ENCODE measurements around the gene C15orf62.

Gene C15orf62

DNA sequence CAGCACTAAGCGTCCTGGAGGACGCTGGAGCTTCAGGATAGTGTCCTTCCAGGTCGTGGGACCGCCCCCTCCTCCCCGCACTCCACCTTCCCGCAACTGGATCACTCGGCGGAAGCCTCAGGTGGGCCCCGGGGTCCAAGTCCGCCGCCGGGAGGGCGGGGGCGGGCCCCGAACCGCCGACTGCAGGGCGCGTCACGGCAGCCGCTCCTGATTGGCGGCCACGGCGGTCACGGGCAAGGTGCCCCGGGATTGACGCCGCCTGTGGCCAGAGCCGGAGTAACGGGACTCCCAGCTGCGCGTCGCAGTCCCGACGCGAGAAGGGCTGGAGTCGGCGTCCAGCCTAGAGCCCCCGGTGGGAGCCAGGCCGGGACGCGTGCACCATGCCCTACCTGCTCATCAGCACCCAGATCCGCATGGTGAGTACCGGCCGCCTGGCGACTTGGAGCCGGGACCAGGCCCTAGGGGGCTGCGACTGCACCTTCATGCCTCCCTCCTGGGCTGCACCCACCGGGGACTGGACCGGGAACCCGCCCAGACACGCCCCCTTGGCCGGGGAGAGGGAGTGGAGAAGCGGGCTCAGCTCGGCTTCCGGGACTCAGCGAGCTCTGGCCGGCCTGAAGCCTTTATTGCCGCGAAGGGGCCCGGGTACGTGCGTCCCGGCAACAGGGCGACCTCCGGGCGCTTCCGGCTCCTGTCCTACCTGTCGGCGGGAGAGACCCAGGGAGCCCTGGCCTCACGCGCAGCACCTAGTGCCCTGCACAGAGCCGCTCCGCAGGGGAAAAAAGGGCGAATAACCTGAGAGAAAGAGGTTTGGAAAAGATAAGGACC is 5.8 kb upstream of the C15orf62 start, which contains the start of gene GCHFR:
GCHFR (plus strand) TSS at position 268 of the 828 bp plus-strand sequence; CDS start at position 381, 113 bp downstream.
- TF ChIP-seq, protein P1, sequence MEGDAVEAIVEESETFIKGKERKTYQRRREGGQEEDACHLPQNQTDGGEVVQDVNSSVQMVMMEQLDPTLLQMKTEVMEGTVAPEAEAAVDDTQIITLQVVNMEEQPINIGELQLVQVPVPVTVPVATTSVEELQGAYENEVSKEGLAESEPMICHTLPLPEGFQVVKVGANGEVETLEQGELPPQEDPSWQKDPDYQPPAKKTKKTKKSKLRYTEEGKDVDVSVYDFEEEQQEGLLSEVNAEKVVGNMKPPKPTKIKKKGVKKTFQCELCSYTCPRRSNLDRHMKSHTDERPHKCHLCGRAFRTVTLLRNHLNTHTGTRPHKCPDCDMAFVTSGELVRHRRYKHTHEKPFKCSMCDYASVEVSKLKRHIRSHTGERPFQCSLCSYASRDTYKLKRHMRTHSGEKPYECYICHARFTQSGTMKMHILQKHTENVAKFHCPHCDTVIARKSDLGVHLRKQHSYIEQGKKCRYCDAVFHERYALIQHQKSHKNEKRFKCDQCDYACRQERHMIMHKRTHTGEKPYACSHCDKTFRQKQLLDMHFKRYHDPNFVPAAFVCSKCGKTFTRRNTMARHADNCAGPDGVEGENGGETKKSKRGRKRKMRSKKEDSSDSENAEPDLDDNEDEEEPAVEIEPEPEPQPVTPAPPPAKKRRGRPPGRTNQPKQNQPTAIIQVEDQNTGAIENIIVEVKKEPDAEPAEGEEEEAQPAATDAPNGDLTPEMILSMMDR (IDR thresholded peaks at IDR 0.05; ENCODE audit: low read depth, low read length, missing control alignments), result peak; percentile 8
- peak within 1 kb of the TSS; percentile 46 for H3K4me3 ChIP-seq (replicated peaks; ENCODE audit: low read depth, low read length)
- DNase-seq (ENCODE audit: extremely low read depth, low read depth), result no peak

DNA sequence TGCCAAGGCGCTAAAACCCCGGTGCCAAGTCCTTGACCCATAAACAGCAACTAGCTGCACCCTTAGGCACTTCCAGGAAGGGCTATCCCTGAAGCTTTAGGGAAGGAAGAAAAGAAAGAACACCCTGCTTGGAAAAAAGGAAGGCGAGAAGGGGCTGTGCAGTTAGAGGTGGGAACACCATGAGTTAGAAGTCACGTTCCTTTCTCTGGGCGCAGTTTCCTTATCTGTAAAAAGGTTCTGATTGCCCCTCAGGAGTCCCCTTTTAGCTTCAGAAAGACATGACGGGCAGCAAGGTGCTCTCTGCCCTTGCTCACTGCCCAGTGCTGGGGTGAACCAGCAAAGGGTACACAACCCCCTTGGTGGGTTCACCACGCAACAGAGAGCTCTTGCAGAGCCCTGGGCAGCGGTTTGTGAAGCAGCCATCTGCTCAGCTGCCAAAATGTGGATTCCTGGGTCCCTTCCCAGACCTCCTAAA is 5.1 kb upstream of the C15orf62 start:
- DNase-seq (ENCODE audit: extremely low read depth, low read depth), result no peak
- peak overlapping the region; percentile 46 for H3K4me3 ChIP-seq (replicated peaks; ENCODE audit: low read depth, low read length)
- TF ChIP-seq, protein P1 (IDR thresholded peaks at IDR 0.05; ENCODE audit: low read depth, low read length, missing control alignments), result no peak

DNA sequence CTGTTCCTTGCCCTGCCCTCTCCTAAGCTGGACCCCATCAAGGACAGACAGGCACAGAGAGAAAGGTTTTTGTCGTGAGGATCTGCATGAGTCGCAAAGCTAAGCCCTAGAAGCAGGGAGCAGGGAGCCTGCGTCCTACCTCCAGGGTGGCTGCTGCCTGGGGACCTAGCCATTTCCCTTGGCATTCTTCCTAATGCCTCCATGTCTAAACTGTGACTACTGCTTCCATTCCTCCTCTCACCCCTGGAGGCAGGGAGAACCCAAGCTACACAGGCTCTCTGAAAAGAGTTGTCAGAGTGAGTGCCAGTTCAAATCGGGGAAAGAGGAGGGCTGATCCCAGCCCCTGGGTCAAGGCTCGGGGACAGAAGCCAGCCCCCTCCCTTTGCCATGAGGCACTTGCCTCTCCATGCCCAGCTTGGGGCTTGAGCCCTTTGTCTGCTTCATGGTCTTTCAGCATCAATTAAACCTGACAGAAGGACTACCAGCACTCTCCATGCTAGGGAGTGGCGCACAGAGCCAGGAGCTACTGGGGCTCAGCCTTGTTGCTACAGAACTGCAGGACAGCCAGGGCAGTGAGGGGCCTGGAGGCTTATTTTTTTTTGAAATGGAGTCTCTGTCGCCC is 3.5 kb upstream of the C15orf62 start:
- no peak for DNase-seq (ENCODE audit: extremely low read depth, low read depth)
- TF ChIP-seq, protein P1 (IDR thresholded peaks at IDR 0.05; ENCODE audit: low read depth, low read length, missing control alignments), result no peak
- H3K4me3 ChIP-seq (replicated peaks; ENCODE audit: low read depth, low read length), result no peak overlapping the region

DNA sequence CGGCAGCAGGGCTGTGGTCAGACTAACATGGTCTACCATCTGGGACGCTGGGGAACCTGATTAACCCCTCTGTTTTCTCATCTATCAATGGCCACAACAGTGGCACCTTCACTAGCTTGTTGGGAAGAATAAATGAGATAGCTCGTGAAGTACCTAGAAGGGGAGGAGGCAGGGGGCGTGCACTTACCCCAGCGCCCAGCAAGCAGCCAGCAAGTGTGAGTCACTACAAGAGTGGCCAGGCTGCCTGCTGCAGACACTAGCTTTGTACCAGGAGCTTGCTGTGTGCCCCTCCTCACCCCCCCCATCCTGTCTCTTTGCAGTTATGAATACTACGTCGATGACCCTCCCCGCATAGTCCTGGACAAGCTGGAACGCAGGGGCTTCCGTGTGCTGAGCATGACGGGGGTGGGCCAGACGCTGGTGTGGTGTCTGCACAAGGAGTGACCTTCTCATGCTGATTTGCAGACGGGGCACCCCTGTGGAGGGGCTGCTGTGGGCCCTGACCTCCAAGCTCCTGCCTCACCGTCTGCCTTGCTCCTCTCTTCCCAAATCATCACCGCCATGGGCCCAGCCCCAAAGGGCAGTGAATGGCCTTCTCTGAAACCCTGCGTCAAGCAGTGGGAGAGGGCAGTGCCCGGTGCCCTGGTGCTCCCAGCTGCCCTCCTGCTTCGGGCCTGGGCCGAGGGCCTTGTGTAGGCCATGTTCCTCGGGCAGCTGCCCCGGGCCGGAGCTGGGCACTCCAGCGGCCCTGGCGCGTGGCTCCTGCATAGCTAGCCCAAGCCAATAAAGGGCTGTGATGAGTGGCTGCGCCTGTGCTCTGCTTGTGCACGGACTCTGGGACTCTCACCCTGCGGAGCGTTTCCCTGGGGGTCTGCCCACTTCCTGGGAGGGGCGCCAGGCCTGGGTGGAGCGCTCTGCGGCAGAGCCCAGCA is 2.6 kb upstream of the C15orf62 start:
- no peak for DNase-seq (ENCODE audit: extremely low read depth, low read depth)

DNA sequence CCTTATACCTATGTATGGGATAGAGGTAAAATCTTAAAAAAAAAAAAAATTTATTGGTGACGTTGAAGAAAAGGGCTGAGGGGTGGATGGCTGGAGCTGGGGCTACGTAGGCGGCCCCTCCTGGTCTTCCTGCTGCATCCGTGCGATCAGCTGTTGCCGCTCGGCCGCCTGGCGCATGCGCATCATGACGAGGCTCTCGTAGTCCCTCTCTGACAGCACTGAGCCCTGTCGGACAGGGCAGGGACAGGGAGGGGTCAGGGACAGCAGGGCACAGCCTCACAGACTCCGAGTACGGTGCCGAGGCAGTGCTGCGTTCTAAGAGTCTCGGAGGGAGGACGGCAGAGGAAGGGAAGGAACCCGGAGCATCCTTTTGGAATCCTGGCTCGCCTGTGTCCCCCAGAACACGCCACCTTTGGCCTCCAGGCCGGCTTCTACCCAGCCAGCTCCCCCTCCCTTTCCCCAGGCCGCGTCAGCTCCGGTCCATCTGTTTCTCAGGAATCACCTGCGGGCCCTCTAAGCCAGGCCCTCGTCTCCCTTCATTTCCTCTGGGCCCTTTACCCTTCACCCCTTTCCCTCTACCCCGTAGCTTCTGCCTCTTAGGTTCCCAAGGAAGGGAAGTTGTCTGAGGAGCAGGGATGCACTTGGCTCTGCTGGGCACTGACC is 1.8 kb upstream of the C15orf62 start:
- DNase-seq (ENCODE audit: extremely low read depth, low read depth), result no peak
- H3K4me3 ChIP-seq (replicated peaks; ENCODE audit: low read depth, low read length), result no peak overlapping the region
- TF ChIP-seq, protein P1 (IDR thresholded peaks at IDR 0.05; ENCODE audit: low read depth, low read length, missing control alignments), result no peak

More for the DNA sequence above, 2.6 kb upstream of the C15orf62 start:
- TF ChIP-seq, protein P1 (IDR thresholded peaks at IDR 0.05; ENCODE audit: low read depth, low read length, missing control alignments), result no peak
- no peak overlapping the region for H3K4me3 ChIP-seq (replicated peaks; ENCODE audit: low read depth, low read length)
